HepG2 (cell line): ENCODE data around the gene SEMA4A. TPM values are rescaled to one million over a fixed set of nuclear protein-coding genes. Genes with fewer than 3 reads are reported as not detected.

ENCODE experiments used
- DPF2 ChIP-seq: sonication (generic); formaldehyde crosslinking; IDR thresholded peaks from 2 replicates; pipeline ENCODE4 v1.4.0; 2020; ENCODE audit warnings: mild to moderate bottlenecking, low read depth, missing genetic modification reagents, borderline replicate concordance
- MAFK ChIP-seq, 2 experiments: IDR thresholded peaks in 1 of 2; conservative IDR thresholded peaks in 1 of 2; 2 replicates each; pipeline ENCODE4 v1.6.1; 2011; ENCODE audit warnings: improper control_type of control experiment in 2 of 2, low read length in 2 of 2
- MLLT10 ChIP-seq: sonication (generic); formaldehyde crosslinking; IDR thresholded peaks from 2 replicates; pipeline ENCODE4 v1.4.0; 2020; ENCODE audit warnings: missing genetic modification reagents
- PITX1 ChIP-seq: sonication (generic); formaldehyde crosslinking; IDR thresholded peaks from 2 replicates; pipeline ENCODE4 v1.5.1; 2020; ENCODE audit warnings: mild to moderate bottlenecking, missing genetic modification reagents
- SOX5 ChIP-seq: IDR thresholded peaks from 2 replicates; pipeline ENCODE4 v1.6.1; 2016; ENCODE audit warnings: borderline replicate concordance
- TCF7 ChIP-seq: sonication (generic); IDR thresholded peaks from 2 replicates; pipeline ENCODE4 v1.6.1; 2016; ENCODE audit warnings: antibody characterized with exemption, low read depth
- TFE3 ChIP-seq: IDR thresholded peaks from 2 replicates; pipeline ENCODE4 v1.6.1; 2016
- ZFP90 ChIP-seq: sonication (generic); formaldehyde crosslinking; IDR thresholded peaks from 2 replicates; pipeline ENCODE4 v1.8.0; 2022; ENCODE audit warnings: missing genetic modification reagents, mild to moderate bottlenecking, inconsistent platforms, borderline replicate concordance
- ZNF160 ChIP-seq: sonication (generic); formaldehyde crosslinking; IDR thresholded peaks from 2 replicates; pipeline ENCODE4 v1.8.0; 2022; ENCODE audit warnings: mild to moderate bottlenecking, inconsistent platforms, missing genetic modification reagents
- ZNF207 ChIP-seq: fragments of 450-650 bp; IDR thresholded peaks from 2 replicates; pipeline ENCODE4 v1.6.1; 2016; ENCODE audit warnings: antibody characterized with exemption, borderline replicate concordance
- ZNF530 ChIP-seq: sonication (generic); formaldehyde crosslinking; IDR thresholded peaks from 2 replicates; pipeline ENCODE4 v1.5.0; 2020; ENCODE audit warnings: low read depth, mild to moderate bottlenecking, missing genetic modification reagents
- ZNF687 ChIP-seq: sonication (generic); formaldehyde crosslinking; IDR thresholded peaks from 2 replicates; pipeline ENCODE4 v1.5.1; 2020; ENCODE audit warnings: mild to moderate bottlenecking, missing genetic modification reagents, moderate library complexity
- ZNF704 ChIP-seq: sonication (generic); formaldehyde crosslinking; IDR thresholded peaks from 2 replicates; pipeline ENCODE4 v1.8.1; 2023; ENCODE audit warnings: mild to moderate bottlenecking, inconsistent platforms, moderate library complexity, missing genetic modification reagents, borderline replicate concordance
- ZNF878 ChIP-seq: sonication (generic); formaldehyde crosslinking; IDR thresholded peaks from 2 replicates; pipeline ENCODE4 v1.8.1; 2023; ENCODE audit warnings: mild to moderate bottlenecking, missing genetic modification reagents, moderate library complexity
- polyA plus RNA-seq, 8 experiments: library from polyadenylated mRNA; depleted of rRNA in 3 of 8; stranded (reverse) in 7 of 8; unstranded in 1 of 8; fragments of >200 nt; fragmentation: Illumina TruSeq in 4 of 8; extraction: Trizol in 4 of 8; gene quantifications; 2 replicates each; pipeline versions ENCODE4 v1.2.1 to v1.2.3, GENCODE V29; 2011 to 2016; ENCODE audit warnings: low read depth in 4 of 8, missing spikeins in 1 of 8, mixed read lengths in 1 of 8; ENCODE audit not compliant: insufficient read depth in 1 of 8
- total RNA-seq, 5 experiments: library from RNA; depleted of rRNA; stranded (reverse); fragments of >200 nt; fragmentation: Illumina TruSeq; extraction: Trizol; gene quantifications; 2 replicates each; pipeline ENCODE4 v1.2.3, GENCODE V29; 2016; ENCODE audit warnings: low read depth in 1 of 5
- TF ChIP-seq, protein P1 (sequence below): sonication (generic); formaldehyde crosslinking; IDR thresholded peaks from 2 replicates; pipeline ENCODE4 v1.5.1; 2020; ENCODE audit warnings: missing genetic modification reagents, mild to moderate bottlenecking, borderline replicate concordance
- TF ChIP-seq, protein P2 (sequence below): sonication (generic); formaldehyde crosslinking; IDR thresholded peaks from 2 replicates; pipeline ENCODE4 v1.4.0; 2020; ENCODE audit warnings: missing genetic modification reagents
- TF ChIP-seq, protein P3 (sequence below): IDR thresholded peaks from 2 replicates; pipeline ENCODE4 v1.6.1; 2016; ENCODE audit warnings: missing genetic modification reagents, missing compliant biosample characterization

Gene SEMA4A
- total and polyA plus RNA-seq, 2 of the 13 experiments (the other 11 are each of a cell fraction or from before 2014, with no cell fraction given): 0.09 to 0.20 TPM

GRCh38 chr1:156140879-156141707 lies 12.3 kb upstream of the SEMA4A start (continued):
- TF ChIP-seq ZNF878 (CRISPR knock-in tag) (no peak), ZNF160 (CRISPR knock-in tag) (no peak), MAFK (conservative IDR thresholded peaks at IDR 0.05 in 1 of 2, IDR thresholded peaks at IDR 0.05 in 1 of 2; ENCODE audit: low read length in 2 of 2) (no peak), ZNF530 (CRISPR knock-in tag) (no peak), TCF7 (no peak), ZFP90 (CRISPR knock-in tag) (no peak), MLLT10 (CRISPR knock-in tag) (no peak), ZNF704 (CRISPR knock-in tag) (no peak), DPF2 (CRISPR knock-in tag) (no peak), PITX1 (CRISPR knock-in tag) (peak; percentile 37; the same call in 1 of the 2 replicates), ZNF687 (CRISPR knock-in tag) (peak; percentile 66), SOX5 (0 out of 2 replicates have a peak, but pooled peaks have one; percentile 6), ZNF207 (no peak), TFE3 (CRISPR knock-in tag) (no peak)
- TF ChIP-seq, protein P1, sequence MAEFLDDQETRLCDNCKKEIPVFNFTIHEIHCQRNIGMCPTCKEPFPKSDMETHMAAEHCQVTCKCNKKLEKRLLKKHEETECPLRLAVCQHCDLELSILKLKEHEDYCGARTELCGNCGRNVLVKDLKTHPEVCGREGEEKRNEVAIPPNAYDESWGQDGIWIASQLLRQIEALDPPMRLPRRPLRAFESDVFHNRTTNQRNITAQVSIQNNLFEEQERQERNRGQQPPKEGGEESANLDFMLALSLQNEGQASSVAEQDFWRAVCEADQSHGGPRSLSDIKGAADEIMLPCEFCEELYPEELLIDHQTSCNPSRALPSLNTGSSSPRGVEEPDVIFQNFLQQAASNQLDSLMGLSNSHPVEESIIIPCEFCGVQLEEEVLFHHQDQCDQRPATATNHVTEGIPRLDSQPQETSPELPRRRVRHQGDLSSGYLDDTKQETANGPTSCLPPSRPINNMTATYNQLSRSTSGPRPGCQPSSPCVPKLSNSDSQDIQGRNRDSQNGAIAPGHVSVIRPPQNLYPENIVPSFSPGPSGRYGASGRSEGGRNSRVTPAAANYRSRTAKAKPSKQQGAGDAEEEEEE (CRISPR knock-in tag): no peak
- TF ChIP-seq, protein P2, sequence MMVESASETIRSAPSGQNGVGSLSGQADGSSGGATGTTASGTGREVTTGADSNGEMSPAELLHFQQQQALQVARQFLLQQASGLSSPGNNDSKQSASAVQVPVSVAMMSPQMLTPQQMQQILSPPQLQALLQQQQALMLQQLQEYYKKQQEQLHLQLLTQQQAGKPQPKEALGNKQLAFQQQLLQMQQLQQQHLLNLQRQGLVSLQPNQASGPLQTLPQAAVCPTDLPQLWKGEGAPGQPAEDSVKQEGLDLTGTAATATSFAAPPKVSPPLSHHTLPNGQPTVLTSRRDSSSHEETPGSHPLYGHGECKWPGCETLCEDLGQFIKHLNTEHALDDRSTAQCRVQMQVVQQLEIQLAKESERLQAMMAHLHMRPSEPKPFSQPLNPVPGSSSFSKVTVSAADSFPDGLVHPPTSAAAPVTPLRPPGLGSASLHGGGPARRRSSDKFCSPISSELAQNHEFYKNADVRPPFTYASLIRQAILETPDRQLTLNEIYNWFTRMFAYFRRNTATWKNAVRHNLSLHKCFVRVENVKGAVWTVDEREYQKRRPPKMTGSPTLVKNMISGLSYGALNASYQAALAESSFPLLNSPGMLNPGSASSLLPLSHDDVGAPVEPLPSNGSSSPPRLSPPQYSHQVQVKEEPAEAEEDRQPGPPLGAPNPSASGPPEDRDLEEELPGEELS (CRISPR knock-in tag): no peak
- TF ChIP-seq, protein P3, sequence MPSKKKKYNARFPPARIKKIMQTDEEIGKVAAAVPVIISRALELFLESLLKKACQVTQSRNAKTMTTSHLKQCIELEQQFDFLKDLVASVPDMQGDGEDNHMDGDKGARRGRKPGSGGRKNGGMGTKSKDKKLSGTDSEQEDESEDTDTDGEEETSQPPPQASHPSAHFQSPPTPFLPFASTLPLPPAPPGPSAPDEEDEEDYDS (CRISPR knock-in tag): no peak
